ENCODE measurements around the gene TGFBR1.

- TF ChIP-seq CTCF (IDR thresholded peaks at IDR 0.05) = no peak
- no peak for TF ChIP-seq EZH2 (IDR thresholded peaks at IDR 0.05)
- no peak for TF ChIP-seq EZH2phosphoT487 (IDR thresholded peaks at IDR 0.05)
Measured at GRCh38 chr9:99155736-99156135, 50.8 kb downstream of the TGFBR1 start.
